K562 (cell line): ENCODE measurements around the gene ARHGEF26. TPM values are rescaled to one million over a fixed set of nuclear protein-coding genes. Genes with fewer than 3 reads are reported as not detected.

ENCODE experiments used
- ATAC-seq: fragments of 200-7000 bp; cut with Tn5 transposase; 3 replicates; pipeline ENCODE4 v1.9.1; 2020; ENCODE audit warnings: moderate library complexity
- BruUV-seq: library from RNA; stranded (reverse); fragments of 400-500 nt; replicated peaks from 2 replicates; lab custom pipeline; 2021; lab: Mats Ljungman, UMichigan
- CTCF ChIA-PET: fragments of 300-600 bp; formaldehyde crosslinking; extraction: SDS; loops from one replicate; lab custom pipeline; 2021; ENCODE audit warnings: low intra/inter-chr PET ratio; lab: Yijun Ruan, JAX
- POLR2A ChIA-PET: fragments of 300-600, 350-650 bp; sonication (Branson Sonifier 250); formaldehyde crosslinking; extraction: SDS; loops from one replicate; lab custom pipeline; 2021; ENCODE audit warnings: antibody characterized with exemption, inconsistent platforms; lab: Yijun Ruan, JAX
- DNase-seq, 4 experiments: peaks; one replicate each; pipeline versions ENCODE4 v3.0.0 to v3.0.0-alpha.2; 2011 to 2018; ENCODE audit warnings: low spot score in 3 of 4, mixed read lengths in 3 of 4; ENCODE audit errors: extremely low read depth in 1 of 4
- FAIRE-seq: peaks from 2 replicates; lab custom pipeline; 2011; peaks lifted over from hg19 to GRCh38; lab: Jason Lieb, UNC
- H2AFZ ChIP-seq: 2 replicates; pipeline ENCODE4 v1.6.0; 2011; ENCODE audit warnings: low read depth, low read length, control low read depth, inconsistent platforms
- H3K27ac ChIP-seq: fragments of 200-600 bp; 3 replicates; pipeline ENCODE4 v1.8.0; 2011; ENCODE audit warnings: low read depth, mild to moderate bottlenecking, control low read depth, inconsistent platforms, low read length, moderate library complexity, mixed read lengths; ENCODE audit errors: extremely low read depth
- H3K27me3 ChIP-seq, 2 experiments: fragments of 300-600 bp in 1 of 2; 2 replicates in 1 of 2; 3 replicates in 1 of 2; pipeline versions ENCODE4 v1.6.0 to v1.8.0; 2011; ENCODE audit warnings: inconsistent platforms in 2 of 2, low read length in 2 of 2, mild to moderate bottlenecking in 1 of 2, mixed read lengths in 1 of 2, moderate library complexity in 1 of 2; ENCODE audit not compliant: control insufficient read depth in 2 of 2, insufficient read depth in 2 of 2
- H3K36me3 ChIP-seq: fragments of 300-600 bp; 3 replicates; pipeline ENCODE4 v1.8.0; 2011; ENCODE audit warnings: mild to moderate bottlenecking, low read length, inconsistent platforms; ENCODE audit not compliant: control insufficient read depth, insufficient read depth
- H3K4me1 ChIP-seq, 2 experiments: fragments of 200-600 bp in 1 of 2; replicated peaks in 1 of 2; 2 replicates in 1 of 2; 3 replicates in 1 of 2; pipeline versions ENCODE4 v1.5.1 to v1.8.0; 2011; ENCODE audit warnings: inconsistent platforms in 2 of 2, low read length in 2 of 2, mild to moderate bottlenecking in 1 of 2, mixed read lengths in 1 of 2, moderate library complexity in 1 of 2; ENCODE audit not compliant: control insufficient read depth in 2 of 2, insufficient read depth in 2 of 2
- H3K4me2 ChIP-seq: 2 replicates; pipeline ENCODE4 v1.6.1; 2011; ENCODE audit warnings: low read length, control low read depth, inconsistent platforms, mixed read lengths; ENCODE audit not compliant: insufficient read depth
- H3K4me3 ChIP-seq: fragments of 200-600 bp; sonication (generic), shearing (Covaris generic); 2 replicates; pipeline ENCODE4 v1.5.1; 2016; ENCODE audit warnings: control low read depth, inconsistent platforms
- H3K79me2 ChIP-seq: fragments of 200-600 bp; 3 replicates; pipeline ENCODE4 v1.8.0; 2011; ENCODE audit warnings: low read length, inconsistent platforms; ENCODE audit not compliant: control insufficient read depth, insufficient read depth
- H3K9ac ChIP-seq, 2 experiments: 2 replicates each; pipeline versions ENCODE4 v1.6.0 to v1.6.1; 2011; ENCODE audit warnings: low read depth in 2 of 2, low read length in 2 of 2, control low read depth in 1 of 2, inconsistent platforms in 1 of 2, mild to moderate bottlenecking in 1 of 2, mixed read lengths in 1 of 2; ENCODE audit not compliant: insufficient read depth in 1 of 2
- H3K9me1 ChIP-seq: one replicate; pipeline ENCODE4 v1.6.0; 2011; ENCODE audit warnings: inconsistent platforms, mild to moderate bottlenecking, low read length, moderate library complexity; ENCODE audit not compliant: control insufficient read depth, insufficient read depth
- H3K9me3 ChIP-seq: replicated peaks from 2 replicates; pipeline ENCODE4 v1.5.1; 2011; ENCODE audit warnings: low read depth, low read length, inconsistent platforms; ENCODE audit not compliant: control insufficient read depth, insufficient read depth
- H4K20me1 ChIP-seq: replicated peaks from 2 replicates; pipeline ENCODE4 v1.6.1; 2011; ENCODE audit warnings: low read length, inconsistent platforms, mixed read lengths; ENCODE audit not compliant: control insufficient read depth, insufficient read depth
- ARID3A ChIP-seq: IDR thresholded peaks from 2 replicates; pipeline ENCODE4 v1.6.1; 2012; ENCODE audit warnings: low read depth, low read length, improper control_type of control experiment, borderline replicate concordance
- ARNT ChIP-seq, 2 experiments: fragments of 450-650 bp; IDR thresholded peaks; 2 replicates each; pipeline ENCODE4 v1.6.1; 2016; ENCODE audit warnings: mild to moderate bottlenecking in 1 of 2
- CBFA2T2 ChIP-seq: fragments of 450-650 bp; conservative IDR thresholded peaks from 2 replicates; pipeline ENCODE4 v1.6.1; 2017; ENCODE audit warnings: mild to moderate bottlenecking
- CCAR2 ChIP-seq: fragments of 200-400 bp; formaldehyde crosslinking; IDR thresholded peaks from 2 replicates; pipeline ENCODE4 v1.6.1; 2017; ENCODE audit warnings: mild to moderate bottlenecking, low read depth, low read length
- E2F5 ChIP-seq: sonication (generic); formaldehyde crosslinking; IDR thresholded peaks from 2 replicates; pipeline ENCODE4 v1.8.0; 2022; ENCODE audit warnings: mild to moderate bottlenecking, missing genetic modification reagents
- IFI16 ChIP-seq: fragments of 250-450 bp; sonication (Bioruptor Pico); IDR thresholded peaks from 2 replicates; pipeline ENCODE4 v2.1.2; 2022; ENCODE audit warnings: mild to moderate bottlenecking, inconsistent platforms
- NFIX ChIP-seq: fragments of 250-450 bp; sonication (Bioruptor Pico); IDR thresholded peaks from 2 replicates; pipeline ENCODE4 v1.4.0; 2020; ENCODE audit warnings: low read depth, mild to moderate bottlenecking, moderate library complexity
- NR2F6 ChIP-seq: fragments of 450-650 bp; formaldehyde crosslinking; IDR thresholded peaks from 2 replicates; pipeline ENCODE4 v1.4.0; 2020; ENCODE audit warnings: mild to moderate bottlenecking
- ZNF407 ChIP-seq: fragments of 450-650 bp; IDR thresholded peaks from 2 replicates; pipeline ENCODE4 v1.6.1; 2016; ENCODE audit warnings: low read depth
- WGBS: fragments of 100-300 bp; shearing (Covaris generic); methylation state at CpG from one replicate; pipeline ENCODE4 v1.1.6; 2016; ENCODE audit warnings: low coverage, mixed read lengths; ENCODE audit not compliant: insufficient coverage; ENCODE audit errors: missing lambda C conversion rate; 5-methylcytosine and 5-hydroxymethylcytosine counted together
- in situ Hi-C: fragments of 300-500 bp; cut with MboI; formaldehyde crosslinking; loops from 4 replicates; pipeline ENCODE4 v1.15.0; 2018; ENCODE audit warnings: inconsistent platforms, mixed read lengths
- intact Hi-C: fragments of 100-400 bp; cut with micrococcal nuclease; formaldehyde crosslinking; loops from 2 replicates; pipeline ENCODE4 v1.14.2; 2022
- polyA plus RNA-seq, 8 experiments: library from polyadenylated mRNA; depleted of rRNA in 4 of 8; stranded (reverse) in 5 of 8; unstranded in 3 of 8; fragments of >200 nt; fragmentation: Nextera tagmentation in 2 of 8; fragmentation: Illumina TruSeq in 1 of 8; extraction: Ambion mirVana in 2 of 8; extraction: Trizol in 1 of 8; gene quantifications; 2 replicates each; pipeline versions ENCODE4 v1.2.1 to v1.2.3, GENCODE V29; 2011 to 2014; ENCODE audit warnings: inconsistent platforms in 1 of 8, missing spikeins in 1 of 8
- total RNA-seq, 7 experiments: library from RNA; depleted of rRNA in 6 of 7; stranded (reverse); fragments of >200 nt in 6 of 7; fragmentation: Illumina TruSeq in 2 of 7; extraction: Trizol in 2 of 7; gene quantifications; 2 replicates each; pipeline versions ENCODE4 v1.2.1 to v1.2.3, GENCODE V29; 2011 to 2021; ENCODE audit warnings: low replicate concordance in 1 of 7

Gene ARHGEF26
- total and polyA plus RNA-seq, 9 of the 15 experiments (the other 6 are each of a cell fraction or from before 2014, with no cell fraction given) = 0.01 to 0.11 (median 0.04) TPM; not detected in 2

- Histone ChIP-seq H3K9ac (no peak overlapping the region), H3K27me3 (no peaks in the 10 kb centered on the region), H3K9me1 (no peaks in the 10 kb centered on the region), H3K4me3 (no peak overlapping the region), H3K9me3 (no peaks in the 10 kb centered on the region), H3K4me1 (no peaks in the 10 kb centered on the region), H3K36me3 (no peaks in the 10 kb centered on the region), H3K79me2 (no peaks in the 10 kb centered on the region), H4K20me1 (no peaks in the 10 kb centered on the region), H3K4me2 (no peak overlapping the region), H2AFZ (no peak overlapping the region), H3K27ac (no peak overlapping the region)
- POLR2A ChIA-PET = no interaction called here
- 0% methylated on average over 5 of the region's 5 CpGs for WGBS
- BruUV-seq = no TSS peak
- CTCF ChIA-PET = no interaction called here
- no peak for FAIRE-seq
- intact Hi-C loops = no loop called here
- in situ Hi-C loops = no loop called here
- ATAC-seq = no peak
- DNase-seq = no peak
- TF ChIP-seq ARID3A (no peak), NR2F6 (CRISPR knock-in tag) (no peak), CBFA2T2 (no peak), E2F5 (CRISPR knock-in tag) (no peak), NFIX (CRISPR knock-in tag) (no peak), ARNT (IDR thresholded peaks at IDR 0.05) (no peak), ZNF407 (no peak), IFI16 (CRISPR knock-in tag) (no peak), CCAR2 (no peak)
Measured at GRCh38 chr3:154152741-154153140, 31.6 kb downstream of the ARHGEF26 start.
